WTC11 (cell line): Measurements from ENCODE around the gene SAP130. TPM values are rescaled to one million over a fixed set of nuclear protein-coding genes. Genes with fewer than 3 reads are reported as not detected.

Experiments
- ATAC-seq: fragments of 200-7000 bp; cut with Tn5 transposase; 2 replicates; pipeline ENCODE4 v1.10.0; 2021; ENCODE audit warnings: mild to moderate bottlenecking, moderate library complexity
- CTCF ChIA-PET: fragments of 300-600 bp; sonication (Branson Sonifier 250); formaldehyde crosslinking; loops from one replicate; lab custom pipeline; 2021; ENCODE audit warnings: antibody characterized with exemption; lab: Charles Lee
- POLR2A ChIA-PET: fragments of 350-600 bp; sonication (Branson Sonifier 250); formaldehyde crosslinking; loops from one replicate; lab custom pipeline; 2021; ENCODE audit warnings: antibody characterized with exemption; lab: Charles Lee
- DNase-seq: peaks from one replicate; pipeline ENCODE4 v3.0.0; 2021; ENCODE audit warnings: low spot score
- H3K27ac Mint-ChIP-seq: 2 replicates; pipeline ENCODE4 v1.8.0; 2021; ENCODE audit warnings: mixed read lengths
- H3K27me3 Mint-ChIP-seq: 2 replicates; pipeline ENCODE4 v1.8.0; 2021; ENCODE audit warnings: low read depth, mild to moderate bottlenecking, moderate library complexity, mixed read lengths
- H3K36me3 Mint-ChIP-seq: 2 replicates; pipeline ENCODE4 v1.8.0; 2021; ENCODE audit warnings: mixed read lengths
- H3K4me1 Mint-ChIP-seq: 2 replicates; pipeline ENCODE4 v1.8.0; 2022; ENCODE audit warnings: mixed read lengths
- H3K4me3 Mint-ChIP-seq: 2 replicates; pipeline ENCODE4 v1.8.0; 2021; ENCODE audit warnings: mild to moderate bottlenecking, moderate library complexity, mixed read lengths
- H3K9me3 Mint-ChIP-seq: 2 replicates; pipeline ENCODE4 v1.8.0; 2021; ENCODE audit warnings: mixed read lengths
- ARID4B ChIP-seq: sonication (generic); formaldehyde crosslinking; IDR thresholded peaks from 2 replicates; pipeline ENCODE4 v1.8.0; 2023; ENCODE audit warnings: missing genetic modification reagents, mild to moderate bottlenecking, borderline replicate concordance
- CREM ChIP-seq: sonication (generic); formaldehyde crosslinking; IDR thresholded peaks from 2 replicates; pipeline ENCODE4 v1.8.1; 2022; ENCODE audit warnings: mild to moderate bottlenecking, missing genetic modification reagents, moderate library complexity
- EMX1 ChIP-seq: fragments of 250-450 bp; sonication (Bioruptor Pico); IDR thresholded peaks from 2 replicates; pipeline ENCODE4 v1.8.0; 2021; ENCODE audit warnings: mild to moderate bottlenecking
- FOXJ3 ChIP-seq: sonication (generic); formaldehyde crosslinking; IDR thresholded peaks from 2 replicates; pipeline ENCODE4 v1.9.0; 2021; ENCODE audit warnings: missing genetic modification reagents, mild to moderate bottlenecking, borderline replicate concordance
- GABPB1 ChIP-seq: sonication (generic); formaldehyde crosslinking; IDR thresholded peaks from 2 replicates; pipeline ENCODE4 v1.8.1; 2023; ENCODE audit warnings: mild to moderate bottlenecking, missing genetic modification reagents
- NFYB ChIP-seq: sonication (generic); formaldehyde crosslinking; conservative IDR thresholded peaks from 2 replicates; pipeline ENCODE4 v1.8.0; 2022; ENCODE audit warnings: low read depth, missing genetic modification reagents
- OVOL2 ChIP-seq: fragments of 250-450 bp; sonication (Bioruptor Pico); IDR thresholded peaks from 2 replicates; pipeline ENCODE4 v1.9.0; 2021; ENCODE audit warnings: mild to moderate bottlenecking, borderline replicate concordance
- SP1 ChIP-seq: sonication (generic); formaldehyde crosslinking; conservative IDR thresholded peaks from 2 replicates; pipeline ENCODE4 v1.8.1; 2022; ENCODE audit warnings: missing genetic modification reagents
- TP53 ChIP-seq: sonication (generic); formaldehyde crosslinking; IDR thresholded peaks from 2 replicates; pipeline ENCODE4 v1.8.1; 2023; ENCODE audit warnings: mild to moderate bottlenecking, missing genetic modification reagents
- ZNF281 ChIP-seq: sonication (generic); formaldehyde crosslinking; IDR thresholded peaks from 2 replicates; pipeline ENCODE4 v1.8.0; 2023; ENCODE audit warnings: mild to moderate bottlenecking, missing genetic modification reagents
- ZNF671 ChIP-seq: fragments of 250-450 bp; sonication (Bioruptor Pico); IDR thresholded peaks from 2 replicates; pipeline ENCODE4 v1.8.0; 2021; ENCODE audit warnings: mild to moderate bottlenecking
- total RNA-seq: library from RNA; stranded (reverse); gene quantifications from 3 replicates; pipeline ENCODE4 v1.2.3, GENCODE V29; 2021

Gene SAP130
- total RNA-seq, 1 experiment from 2014 or later: 45.6 TPM

GRCh38 chr2:128028668-128029054, 802 bp upstream of the SAP130 start:
- DNase-seq (no peak), ATAC-seq (no peak)
- ChIA-PET CTCF (interaction anchor here (0.8 kb wide), 1 partner anchor 35 kb away, joined by 3 read pairs; no protein-coding TSS in a partner anchor), POLR2A (interaction anchor here (0.5 kb wide), 1 partner anchor 18 kb away, joined by 3 read pairs; no protein-coding TSS in a partner anchor)
- peaks cover 31% of the 10 kb centered on the region for H3K27me3 Mint-ChIP-seq
- peaks cover 22% of the 10 kb centered on the region for H3K9me3 Mint-ChIP-seq
- 0 out of 2 replicates have a peak, but pooled peaks cover 2% of the 10 kb centered on the region for H3K36me3 Mint-ChIP-seq
- H3K27ac Mint-ChIP-seq: no peak overlapping the region
- H3K4me3 Mint-ChIP-seq: peak overlapping the region; percentile 74
- H3K4me1 Mint-ChIP-seq: peaks cover 11% of the 10 kb centered on the region
- TF ChIP-seq FOXJ3 (CRISPR knock-in tag): no peak
- no peak for TF ChIP-seq OVOL2
- no peak for TF ChIP-seq ZNF281 (CRISPR knock-in tag)
- no peak for TF ChIP-seq ZNF671
- no peak for TF ChIP-seq TP53 (CRISPR knock-in tag)

GRCh38 chr2:128027278-128027800, 520 bp downstream of the SAP130 start:
- Mint-ChIP-seq H3K4me3 (peak overlapping the region; percentile 74), H3K36me3 (0 out of 2 replicates have a peak, but pooled peaks cover 6% of the 10 kb centered on the region), H3K27me3 (peaks cover 25% of the 10 kb centered on the region), H3K4me1 (peaks cover 11% of the 10 kb centered on the region), H3K27ac (no peak overlapping the region), H3K9me3 (peaks cover 13% of the 10 kb centered on the region)
- ATAC-seq (peak; percentile 91), DNase-seq (peak; percentile 99)
- ChIA-PET POLR2A (interaction anchor here (0.8 kb wide), 1 partner anchor 63 kb away, joined by 3 read pairs; the partner anchor contains the start of gene UGGT1), CTCF (interaction anchor here (0.9 kb wide), 1 partner anchor 170 kb away, joined by 3 read pairs; the partner anchor contains the start of gene POLR2D)
- TF ChIP-seq ARID4B (CRISPR knock-in tag) (0 out of 2 replicates have a peak, but pooled peaks have one; percentile 16), GABPB1 (no peak), CREM (CRISPR knock-in tag) (no peak), ZNF281 (CRISPR knock-in tag) (no peak), NFYB (CRISPR knock-in tag) (peak; percentile 71), EMX1 (CRISPR knock-in tag) (no peak), SP1 (CRISPR knock-in tag) (peak; percentile 61; the same call in 1 of the 2 replicates)
